HuH-7 (cell line): ENCODE data around the gene ALG1L2.
"Not testable (repeated sequence)": the region's sequence is repeated elsewhere in the genome, so short reads cannot be mapped to it uniquely, and the experiment has no call there.

ENCODE experiments used
- DNase-seq: peaks from one replicate; pipeline ENCODE4 v3.0.0; 2011; ENCODE audit warnings: low spot score

Gene ALG1L2

DNA sequence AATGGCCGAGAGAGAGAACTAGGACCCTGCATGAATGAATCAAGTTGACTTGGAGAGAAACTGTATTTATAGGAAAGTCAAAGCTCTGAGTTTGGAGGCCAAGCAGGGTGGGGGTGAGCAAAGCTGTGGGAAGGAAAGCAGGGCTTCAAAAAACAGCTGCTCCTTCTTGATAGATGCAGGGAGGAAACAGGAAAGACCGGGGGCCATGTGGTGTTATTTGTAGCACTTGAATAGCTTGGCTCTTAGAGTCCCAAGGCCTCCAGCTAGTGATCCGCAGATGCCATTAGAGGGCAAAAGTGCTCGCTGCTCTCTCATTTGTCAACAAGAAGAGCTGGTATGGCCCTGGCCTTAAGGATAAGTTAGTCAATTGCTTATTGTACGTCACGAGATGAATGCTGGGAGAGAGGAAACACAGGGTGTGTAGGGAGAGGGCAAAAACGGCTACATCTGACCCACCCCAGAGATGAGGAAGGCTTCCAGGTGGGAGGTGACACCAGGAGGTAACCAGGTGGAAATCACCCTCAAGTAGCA is at the start of gene ALG1L2:
TSS of gene ALG1L2 (plus strand) at position 481 of the 531 bp plus-strand sequence. CDS start 186 bp downstream, outside the sequence.
- no peak for DNase-seq

DNA sequence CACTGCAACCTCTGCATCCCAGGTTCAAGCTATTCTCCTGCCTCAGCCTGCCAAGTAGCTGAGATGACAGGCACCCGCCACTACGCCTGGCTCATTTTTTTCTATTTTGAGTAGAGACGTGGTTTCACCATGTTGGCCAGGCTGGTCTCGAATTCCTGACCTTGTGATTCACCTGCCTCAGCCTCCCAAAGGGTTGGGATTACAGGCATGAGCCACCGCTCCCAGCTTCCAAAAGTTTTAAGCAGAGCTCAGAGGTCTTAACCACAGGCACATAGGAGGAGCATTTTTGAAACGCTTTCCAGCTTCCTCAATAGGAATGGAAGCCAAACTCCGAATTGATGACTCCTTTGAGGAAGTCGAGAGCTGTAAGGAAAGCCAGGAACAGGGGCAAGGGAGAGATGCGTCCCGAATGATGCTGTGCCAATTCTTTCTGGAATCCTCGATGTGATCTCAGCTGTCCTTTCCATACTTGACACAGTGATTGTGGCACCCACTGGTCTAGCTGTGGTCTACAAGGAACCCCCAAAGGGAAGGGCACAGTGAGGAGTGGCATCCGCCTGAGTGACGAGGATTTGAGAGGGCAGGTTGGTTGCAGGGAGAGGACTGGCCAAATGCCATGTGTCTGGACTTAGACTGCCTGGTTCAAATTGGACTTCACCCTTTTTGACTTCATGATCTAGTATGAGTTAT is 44.4 kb upstream of the ALG1L2 start:
- DNase-seq, result not testable (repeated sequence)

GRCh38 chr3:130042736-130043135 is 38.9 kb upstream of the ALG1L2 start:
- not testable (repeated sequence) for DNase-seq

- not testable (repeated sequence) for DNase-seq
Observed at GRCh38 chr3:130043658-130044057, 38.0 kb upstream of the ALG1L2 start.

- no peak for DNase-seq
Observed at GRCh38 chr3:130044370-130044769, 37.3 kb upstream of the ALG1L2 start.

- DNase-seq, result no peak
Observed at GRCh38 chr3:130048726-130049125, 32.9 kb upstream of the ALG1L2 start.

GRCh38 chr3:130052366-130052765 is 29.3 kb upstream of the ALG1L2 start:
- not testable (repeated sequence) for DNase-seq

GRCh38 chr3:130052965-130053364 is 28.7 kb upstream of the ALG1L2 start:
- DNase-seq, result not testable (repeated sequence)

GRCh38 chr3:130057536-130058266 is 23.9 kb upstream of the ALG1L2 start:
- DNase-seq, result not testable (repeated sequence)

- DNase-seq, result not testable (repeated sequence)
Observed at GRCh38 chr3:130058267-130058657, 23.4 kb upstream of the ALG1L2 start.

DNA sequence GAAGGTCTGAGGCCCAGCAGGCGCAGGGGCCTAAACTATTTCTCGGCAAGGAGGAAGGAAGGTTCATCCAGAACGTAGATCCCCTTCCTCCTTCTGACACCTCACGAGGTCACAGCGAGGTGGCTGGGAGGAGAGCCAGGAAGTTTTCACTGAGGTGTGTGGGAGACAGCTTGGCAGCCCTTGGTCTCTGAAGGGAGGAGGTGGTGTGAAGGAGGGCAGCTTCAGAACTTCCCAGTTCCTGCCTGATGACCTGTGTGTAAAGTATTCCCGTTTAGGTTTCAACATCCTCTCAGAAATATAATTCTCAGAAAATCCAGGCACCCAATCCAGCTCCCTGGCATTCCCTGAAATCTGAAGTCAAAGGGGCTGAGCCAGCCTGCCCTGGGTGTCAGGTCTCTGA is 22.9 kb upstream of the ALG1L2 start:
- DNase-seq, result not testable (repeated sequence)

DNA sequence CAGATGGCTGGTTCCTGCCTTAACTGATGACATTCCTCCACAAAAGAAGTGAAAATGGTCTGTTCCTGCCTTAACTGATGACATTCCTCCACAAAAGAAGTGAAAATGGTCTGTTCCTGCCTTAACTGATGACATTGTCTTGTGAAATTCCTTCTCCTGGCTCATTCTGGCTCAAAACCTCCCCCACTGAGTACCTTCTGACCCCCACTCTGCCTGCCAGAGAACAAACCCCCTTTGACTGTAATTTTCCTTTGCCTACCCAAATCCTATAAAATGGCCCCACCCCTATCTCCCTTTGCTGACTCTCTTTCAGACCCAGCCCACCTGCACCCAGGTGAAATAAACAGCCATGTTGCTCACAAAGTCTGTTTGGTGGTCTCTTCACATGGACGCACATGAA is 22.5 kb upstream of the ALG1L2 start:
- DNase-seq, result not testable (repeated sequence)

- no peak for DNase-seq
Observed at GRCh38 chr3:130073582-130073981, 8.0 kb upstream of the ALG1L2 start.

GRCh38 chr3:130077636-130078035 is 4.0 kb upstream of the ALG1L2 start:
- DNase-seq, result no peak

- not testable (repeated sequence) for DNase-seq
Observed at GRCh38 chr3:130083363-130084090, 1.9 kb downstream of the ALG1L2 start.

- no peak for DNase-seq
Observed at GRCh38 chr3:130084436-130084980, 2.9 kb downstream of the ALG1L2 start.

DNA sequence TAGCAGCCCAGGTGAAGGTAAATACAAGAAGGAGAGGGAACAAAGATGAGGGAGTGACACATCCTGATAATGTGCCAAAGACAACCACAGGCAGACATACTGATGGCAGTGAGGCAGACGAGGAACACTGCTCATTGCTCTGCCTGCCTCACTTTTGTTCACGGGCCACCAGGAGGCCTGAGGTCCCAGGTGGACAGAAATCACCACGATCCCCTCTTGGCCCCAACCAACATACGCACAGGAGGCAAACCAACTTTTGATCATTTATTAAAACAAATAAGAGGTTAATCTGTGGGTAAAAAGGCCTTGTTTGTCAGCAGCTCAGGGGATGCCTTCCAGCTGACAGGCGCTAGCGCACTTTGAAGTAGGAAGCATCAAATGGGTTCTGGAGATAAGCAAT is 4.2 kb downstream of the ALG1L2 start:
- DNase-seq, result no peak

GRCh38 chr3:130086628-130087027 is 5.0 kb downstream of the ALG1L2 start:
- not testable (repeated sequence) for DNase-seq

- DNase-seq, result no peak
Observed at GRCh38 chr3:130088061-130088460, 6.4 kb downstream of the ALG1L2 start.

DNA sequence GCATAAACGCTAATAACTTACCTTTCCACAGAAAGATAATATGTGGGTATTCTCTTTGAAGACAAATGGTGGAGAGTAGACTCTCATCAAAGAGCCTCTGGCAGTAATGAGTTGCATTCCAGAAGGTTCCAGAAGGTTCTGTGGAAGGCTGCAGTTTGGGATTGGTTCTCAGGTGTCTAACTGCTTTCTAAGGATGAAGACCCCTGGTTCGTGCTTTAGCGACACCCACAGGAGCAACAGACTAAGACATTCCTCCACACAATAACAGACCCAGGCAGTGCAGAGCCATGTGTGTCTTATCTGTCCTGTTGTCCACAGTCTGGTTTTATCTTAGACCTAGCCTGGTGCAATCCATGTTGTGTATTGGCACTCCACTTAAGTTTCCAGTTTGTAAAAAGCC is 9.1 kb downstream of the ALG1L2 start:
- DNase-seq, result not testable (repeated sequence)

DNA sequence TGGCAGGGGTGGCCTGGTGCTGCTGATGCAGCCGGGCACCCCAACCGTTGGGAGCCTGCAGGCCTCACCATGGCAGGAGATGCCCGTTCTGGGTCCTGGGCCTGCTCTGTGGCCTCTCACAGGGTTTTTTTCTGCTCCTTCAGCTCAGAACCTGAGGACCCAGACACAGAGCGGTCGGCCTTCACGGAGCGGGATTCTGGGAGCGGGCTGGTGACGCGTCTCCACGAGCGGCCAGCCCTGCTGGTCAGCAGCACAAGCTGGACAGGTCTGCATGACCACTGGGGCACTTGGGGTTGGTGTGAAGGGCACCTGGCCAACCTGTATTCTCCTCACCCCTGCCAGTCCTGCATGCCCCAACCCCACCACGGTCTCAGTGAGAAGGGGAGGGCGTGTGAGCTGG is 10.3 kb downstream of the ALG1L2 start:
- no peak for DNase-seq

DNA sequence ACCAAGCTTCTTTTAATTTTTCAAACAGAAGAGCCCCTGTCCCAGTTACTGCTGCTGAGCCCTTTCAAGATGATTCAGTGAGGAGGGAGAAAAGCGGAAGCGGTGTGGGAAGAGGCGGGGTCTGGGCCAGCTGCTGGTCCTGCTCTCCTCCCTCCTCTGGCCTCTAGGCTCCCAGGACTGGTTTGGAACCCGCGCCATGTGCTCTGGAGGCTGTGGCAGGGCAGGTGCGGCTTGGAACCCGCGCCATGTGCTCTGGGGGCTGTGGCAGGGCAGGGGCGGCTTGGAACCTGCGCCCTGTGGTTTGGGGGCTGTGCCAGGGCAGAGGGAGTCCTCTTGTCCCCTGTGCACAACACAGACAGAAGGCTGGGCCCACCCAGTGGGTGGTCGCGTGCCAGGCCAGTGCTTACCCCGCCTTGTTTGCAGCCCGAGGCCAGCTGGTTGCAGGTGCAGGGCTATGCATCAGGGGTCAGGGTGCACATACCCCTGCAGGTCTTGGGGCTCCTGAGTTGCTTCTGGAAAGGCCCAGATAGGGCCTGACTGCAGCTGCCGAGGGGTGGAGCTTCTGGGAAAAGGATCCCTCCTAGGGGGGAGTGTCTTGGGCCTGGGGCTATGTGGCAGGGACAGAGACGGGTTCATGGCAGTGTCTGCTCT is 12.2 kb downstream of the ALG1L2 start:
- DNase-seq, result no peak
